Neural crest cell (in vitro differentiated cells): ENCODE measurements around the gene DHX58. TPM values are rescaled to one million over a fixed set of nuclear protein-coding genes. Genes with fewer than 3 reads are reported as not detected.
A peak's percentile ranks its signal among the peaks of the same experiment; 100 is the strongest.

Experiments used
- DNase-seq: peaks from one replicate; pipeline ENCODE4 v3.0.0; 2021; ENCODE audit warnings: low read depth, mixed read lengths, low spot score
- H3K27ac Mint-ChIP-seq: one replicate; pipeline ENCODE4 v1.8.0; 2021; ENCODE audit warnings: mild to moderate bottlenecking, mixed read lengths; ENCODE audit not compliant: unreplicated experiment
- H3K27me3 Mint-ChIP-seq: 2 replicates; pipeline ENCODE4 v1.8.0; 2021; ENCODE audit warnings: low read depth, mild to moderate bottlenecking, mixed read lengths
- H3K36me3 Mint-ChIP-seq: 2 replicates; pipeline ENCODE4 v1.8.0; 2021; ENCODE audit warnings: low read depth, mild to moderate bottlenecking, mixed read lengths
- H3K4me1 Mint-ChIP-seq: 2 replicates; pipeline ENCODE4 v1.8.0; 2021; ENCODE audit warnings: mixed read lengths
- H3K4me3 Mint-ChIP-seq: one replicate; pipeline ENCODE4 v1.8.0; 2021; ENCODE audit warnings: mild to moderate bottlenecking, mixed read lengths
- H3K9me3 Mint-ChIP-seq: 2 replicates; pipeline ENCODE4 v1.8.0; 2021; ENCODE audit warnings: mixed read lengths
- CTCF ChIP-seq: fragments of 200-600 bp; sonication (generic); conservative IDR thresholded peaks from 2 replicates; pipeline ENCODE4 v1.5.0; 2021; ENCODE audit warnings: antibody characterized with exemption, mild to moderate bottlenecking
- total RNA-seq: library from RNA; stranded (reverse); gene quantifications from 2 replicates; pipeline ENCODE4 v1.2.1, GENCODE V29; 2021

Gene DHX58
- total RNA-seq, 1 donor from 2014 or later = not detected

- H3K36me3 Mint-ChIP-seq = peaks cover 5% of the 10 kb centered on the region
- H3K4me3 Mint-ChIP-seq = no peak overlapping the region
- no peak overlapping the region for H3K27ac Mint-ChIP-seq
- no peak for DNase-seq
- no peak for TF ChIP-seq CTCF
- no peaks in the 10 kb centered on the region for H3K9me3 Mint-ChIP-seq
- H3K27me3 Mint-ChIP-seq = no peaks in the 10 kb centered on the region
- peaks cover 24% of the 10 kb centered on the region for H3K4me1 Mint-ChIP-seq
Measured at GRCh38 chr17:42131981-42132432, 19.5 kb upstream of the DHX58 start.

GRCh38 chr17:42131232-42131631 is 18.7 kb upstream of the DHX58 start:
- H3K27ac Mint-ChIP-seq = peak overlapping the region; percentile 47
- no peak for DNase-seq
- H3K4me1 Mint-ChIP-seq = peaks cover 24% of the 10 kb centered on the region
- H3K36me3 Mint-ChIP-seq = peaks cover 6% of the 10 kb centered on the region
- no peak overlapping the region for H3K4me3 Mint-ChIP-seq
- no peaks in the 10 kb centered on the region for H3K27me3 Mint-ChIP-seq
- H3K9me3 Mint-ChIP-seq = no peaks in the 10 kb centered on the region
- no peak for TF ChIP-seq CTCF

- no peak overlapping the region for H3K27ac Mint-ChIP-seq
- peaks cover 6% of the 10 kb centered on the region for H3K36me3 Mint-ChIP-seq
- no peak for TF ChIP-seq CTCF
Measured at GRCh38 chr17:42130310-42130936, 17.9 kb upstream of the DHX58 start.

GRCh38 chr17:42129109-42129837 is 16.8 kb upstream of the DHX58 start:
- no peak for TF ChIP-seq CTCF
- H3K36me3 Mint-ChIP-seq = peaks cover 10% of the 10 kb centered on the region
- peaks cover 17% of the 10 kb centered on the region for H3K4me1 Mint-ChIP-seq
- no peak overlapping the region for H3K4me3 Mint-ChIP-seq
- no peak overlapping the region for H3K27ac Mint-ChIP-seq
- DNase-seq = no peak
- no peaks in the 10 kb centered on the region for H3K27me3 Mint-ChIP-seq
- H3K9me3 Mint-ChIP-seq = no peaks in the 10 kb centered on the region

More at GRCh38 chr17:42130310-42130936, 17.9 kb upstream of the DHX58 start:
- H3K4me1 Mint-ChIP-seq = peaks cover 19% of the 10 kb centered on the region
- no peak for DNase-seq
- no peaks in the 10 kb centered on the region for H3K27me3 Mint-ChIP-seq
- H3K4me3 Mint-ChIP-seq = no peak overlapping the region
- no peaks in the 10 kb centered on the region for H3K9me3 Mint-ChIP-seq

- Mint-ChIP-seq H3K9me3 (no peaks in the 10 kb centered on the region), H3K4me3 (no peak overlapping the region), H3K27me3 (no peaks in the 10 kb centered on the region), H3K36me3 (peaks cover 13% of the 10 kb centered on the region), H3K4me1 (peaks cover 8% of the 10 kb centered on the region), H3K27ac (no peak overlapping the region)
- DNase-seq = no peak
- no peak for TF ChIP-seq CTCF
Measured at GRCh38 chr17:42127414-42127813, 14.9 kb upstream of the DHX58 start.
